ENCODE results near the gene SPATS2.

GRCh38 chr12:49524660-49525324 lies 157.5 kb downstream of the SPATS2 start:
- TF ChIP-seq LEF1 (IDR thresholded peaks at IDR 0.05; ENCODE audit: borderline replicate concordance) (no peak), FOXM1 (IDR thresholded peaks at IDR 0.05; ENCODE audit: borderline replicate concordance) (no peak), PKNOX1 (IDR thresholded peaks at IDR 0.05) (no peak), SUZ12 (IDR thresholded peaks at IDR 0.05) (no peak), ELF4 (IDR thresholded peaks at IDR 0.05) (no peak), ARNT (IDR thresholded peaks at IDR 0.05) (no peak), BHLHE40 (IDR thresholded peaks at IDR 0.05; ENCODE audit: borderline replicate concordance) (no peak)

Measured in HEK293T (cell line).